Measurements from ENCODE around the gene HDGFL3. TPM values are rescaled to one million over a fixed set of nuclear protein-coding genes. Genes with fewer than 3 reads are reported as not detected.
"Not testable (repeated sequence)": the region's sequence is repeated elsewhere in the genome, so short reads cannot be mapped to it uniquely, and the experiment has no call there.

The HDGFL3 gene
- total and polyA plus RNA-seq, 2 donors (not counting 1 experiment from before 2014, with no cell fraction given): 43.1 to 59.1 TPM

DNA sequence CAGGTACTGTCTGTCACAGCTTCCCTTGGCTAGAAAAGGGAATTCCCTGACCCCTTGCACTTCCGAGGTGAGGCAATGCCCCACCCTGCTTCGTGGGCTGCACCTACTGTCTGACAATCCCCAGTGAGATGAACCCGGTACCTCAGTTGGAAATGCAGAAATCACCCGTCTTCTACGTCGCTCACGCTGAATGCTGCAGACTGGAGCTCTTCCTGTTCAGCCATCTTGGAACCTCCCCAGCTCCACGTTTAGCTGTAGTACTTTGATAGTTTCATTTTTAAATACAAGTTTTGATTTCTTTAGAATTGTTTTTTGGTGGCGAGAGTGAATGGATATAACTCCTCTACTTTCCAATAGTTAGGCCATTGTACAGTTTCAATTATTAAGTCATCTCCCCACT, 17.8 kb upstream of the HDGFL3 start:
- no peaks in the 10 kb centered on the region for H3K4me1 ChIP-seq (ENCODE audit: control insufficient read depth, extremely low read depth, insufficient read depth, low read length)
- H3K4me3 ChIP-seq (replicated peaks in 1 of 4; ENCODE audit: control extremely low read depth in 1 of 4, insufficient read depth in 1 of 4, low read depth in 3 of 4, low read length in 4 of 4): no peak overlapping the region
- no peak overlapping the region for H3K9ac ChIP-seq (ENCODE audit: insufficient read depth, low read length)
- H3K9me3 ChIP-seq (ENCODE audit: control insufficient read depth, insufficient read depth, low read depth, low read length): no peaks in the 10 kb centered on the region
- no peaks in the 10 kb centered on the region for H3K36me3 ChIP-seq (ENCODE audit: control insufficient read depth, insufficient read depth, low read length)
- DNase-seq (ENCODE audit: low read depth in 2 of 2): no peak
- no peaks in the 10 kb centered on the region for H3K27me3 ChIP-seq (ENCODE audit: control insufficient read depth, insufficient read depth, low read length)
- no peak overlapping the region for H3K4me2 ChIP-seq (ENCODE audit: extremely low read depth, insufficient read depth, low read length)
- no peaks in the 10 kb centered on the region for H3K79me2 ChIP-seq (ENCODE audit: control insufficient read depth, insufficient read depth, low read length)
- TF ChIP-seq CTCF (conservative IDR thresholded peaks at IDR 0.05 in 1 of 2, IDR thresholded peaks at IDR 0.05 in 1 of 2; ENCODE audit: low read depth in 1 of 2, low read length in 2 of 2): no peak
- H4K20me1 ChIP-seq (ENCODE audit: control insufficient read depth, extremely low read depth, insufficient read depth, low read length): no peaks in the 10 kb centered on the region
- no peak overlapping the region for H3K27ac ChIP-seq (ENCODE audit: insufficient read depth, low read length)
- H2AFZ ChIP-seq (ENCODE audit: low read length): no peak overlapping the region

GRCh38 chr15:83221781-83222180, 14.2 kb upstream of the HDGFL3 start:
- not testable (repeated sequence) for H3K4me1 ChIP-seq (ENCODE audit: control insufficient read depth, extremely low read depth, insufficient read depth, low read length); H3K4me2 ChIP-seq (ENCODE audit: extremely low read depth, insufficient read depth, low read length); H3K9ac ChIP-seq (ENCODE audit: insufficient read depth, low read length); H3K79me2 ChIP-seq (ENCODE audit: control insufficient read depth, insufficient read depth, low read length); H4K20me1 ChIP-seq (ENCODE audit: control insufficient read depth, extremely low read depth, insufficient read depth, low read length); H3K9me3 ChIP-seq (ENCODE audit: control insufficient read depth, insufficient read depth, low read depth, low read length); H3K27me3 ChIP-seq (ENCODE audit: control insufficient read depth, insufficient read depth, low read length); H3K4me3 ChIP-seq (replicated peaks in 1 of 4; ENCODE audit: control extremely low read depth in 1 of 4, insufficient read depth in 1 of 4, low read depth in 3 of 4, low read length in 4 of 4); H3K27ac ChIP-seq (ENCODE audit: insufficient read depth, low read length); H2AFZ ChIP-seq (ENCODE audit: low read length); DNase-seq (ENCODE audit: low read depth in 2 of 2); H3K36me3 ChIP-seq (ENCODE audit: control insufficient read depth, insufficient read depth, low read length)

DNA sequence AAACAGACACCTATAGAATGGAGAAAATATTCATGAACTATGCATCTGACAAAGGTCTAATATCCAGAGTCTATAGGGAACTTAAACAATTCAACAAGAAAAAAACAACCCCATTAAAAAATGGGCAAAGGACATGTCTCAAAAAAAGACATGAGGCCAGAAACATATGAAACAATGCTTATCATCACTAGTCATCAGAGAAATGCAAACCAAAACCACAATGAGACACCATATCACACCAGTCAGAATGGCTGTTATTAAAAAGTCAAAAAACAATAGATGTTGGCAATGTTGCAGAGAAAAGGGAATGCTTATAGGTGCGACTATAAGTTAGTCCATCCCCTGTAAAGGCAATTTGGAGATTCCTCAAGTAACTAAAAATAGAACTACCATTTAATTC, 11.4 kb upstream of the HDGFL3 start:
- H3K4me2 ChIP-seq (ENCODE audit: extremely low read depth, insufficient read depth, low read length): no peak overlapping the region
- peak in 1 of 2 donors; percentile 12 for DNase-seq (ENCODE audit: low read depth in 2 of 2)
- H2AFZ ChIP-seq (ENCODE audit: low read length): no peak overlapping the region
- no peaks in the 10 kb centered on the region for H3K4me1 ChIP-seq (ENCODE audit: control insufficient read depth, extremely low read depth, insufficient read depth, low read length)
- H3K9me3 ChIP-seq (ENCODE audit: control insufficient read depth, insufficient read depth, low read depth, low read length): no peaks in the 10 kb centered on the region
- H4K20me1 ChIP-seq (ENCODE audit: control insufficient read depth, extremely low read depth, insufficient read depth, low read length): no peaks in the 10 kb centered on the region
- H3K27me3 ChIP-seq (ENCODE audit: control insufficient read depth, insufficient read depth, low read length): no peaks in the 10 kb centered on the region
- no peak overlapping the region for H3K27ac ChIP-seq (ENCODE audit: insufficient read depth, low read length)
- no peaks in the 10 kb centered on the region for H3K79me2 ChIP-seq (ENCODE audit: control insufficient read depth, insufficient read depth, low read length)
- no peak overlapping the region for H3K9ac ChIP-seq (ENCODE audit: insufficient read depth, low read length)
- H3K4me3 ChIP-seq (replicated peaks in 1 of 4; ENCODE audit: control extremely low read depth in 1 of 4, insufficient read depth in 1 of 4, low read depth in 3 of 4, low read length in 4 of 4): no peak overlapping the region
- no peak for TF ChIP-seq CTCF (conservative IDR thresholded peaks at IDR 0.05 in 1 of 2, IDR thresholded peaks at IDR 0.05 in 1 of 2; ENCODE audit: low read depth in 1 of 2, low read length in 2 of 2)
- no peak for TF ChIP-seq EZH2 (IDR thresholded peaks at IDR 0.05; ENCODE audit: low read length, missing control alignments)
- no peaks in the 10 kb centered on the region for H3K36me3 ChIP-seq (ENCODE audit: control insufficient read depth, insufficient read depth, low read length)

- Histone ChIP-seq H3K4me2 (ENCODE audit: extremely low read depth, insufficient read depth, low read length) (no peak overlapping the region), H3K9ac (ENCODE audit: insufficient read depth, low read length) (no peak overlapping the region), H3K79me2 (ENCODE audit: control insufficient read depth, insufficient read depth, low read length) (no peaks in the 10 kb centered on the region), H2AFZ (ENCODE audit: low read length) (no peak overlapping the region), H3K27me3 (ENCODE audit: control insufficient read depth, insufficient read depth, low read length) (no peaks in the 10 kb centered on the region), H3K9me3 (ENCODE audit: control insufficient read depth, insufficient read depth, low read depth, low read length) (no peaks in the 10 kb centered on the region), H3K36me3 (ENCODE audit: control insufficient read depth, insufficient read depth, low read length) (no peaks in the 10 kb centered on the region), H3K4me1 (ENCODE audit: control insufficient read depth, extremely low read depth, insufficient read depth, low read length) (no peaks in the 10 kb centered on the region), H3K27ac (ENCODE audit: insufficient read depth, low read length) (no peak overlapping the region), H4K20me1 (ENCODE audit: control insufficient read depth, extremely low read depth, insufficient read depth, low read length) (no peaks in the 10 kb centered on the region), H3K4me3 (replicated peaks in 1 of 4; ENCODE audit: control extremely low read depth in 1 of 4, insufficient read depth in 1 of 4, low read depth in 3 of 4, low read length in 4 of 4) (no peak overlapping the region)
- TF ChIP-seq EZH2 (IDR thresholded peaks at IDR 0.05; ENCODE audit: low read length, missing control alignments) (no peak), CTCF (conservative IDR thresholded peaks at IDR 0.05 in 1 of 2, IDR thresholded peaks at IDR 0.05 in 1 of 2; ENCODE audit: low read depth in 1 of 2, low read length in 2 of 2) (no peak)
- no peak for DNase-seq (ENCODE audit: low read depth in 2 of 2)
Observed at GRCh38 chr15:83215306-83215705, 7.7 kb upstream of the HDGFL3 start.

All from fibroblast of lung (primary cell).